ENCODE results near the gene C2orf68.
"Not testable (repeated sequence)": the region's sequence is repeated elsewhere in the genome, so short reads cannot be mapped to it uniquely, and the experiment has no call there.

C2orf68 gene

DNA sequence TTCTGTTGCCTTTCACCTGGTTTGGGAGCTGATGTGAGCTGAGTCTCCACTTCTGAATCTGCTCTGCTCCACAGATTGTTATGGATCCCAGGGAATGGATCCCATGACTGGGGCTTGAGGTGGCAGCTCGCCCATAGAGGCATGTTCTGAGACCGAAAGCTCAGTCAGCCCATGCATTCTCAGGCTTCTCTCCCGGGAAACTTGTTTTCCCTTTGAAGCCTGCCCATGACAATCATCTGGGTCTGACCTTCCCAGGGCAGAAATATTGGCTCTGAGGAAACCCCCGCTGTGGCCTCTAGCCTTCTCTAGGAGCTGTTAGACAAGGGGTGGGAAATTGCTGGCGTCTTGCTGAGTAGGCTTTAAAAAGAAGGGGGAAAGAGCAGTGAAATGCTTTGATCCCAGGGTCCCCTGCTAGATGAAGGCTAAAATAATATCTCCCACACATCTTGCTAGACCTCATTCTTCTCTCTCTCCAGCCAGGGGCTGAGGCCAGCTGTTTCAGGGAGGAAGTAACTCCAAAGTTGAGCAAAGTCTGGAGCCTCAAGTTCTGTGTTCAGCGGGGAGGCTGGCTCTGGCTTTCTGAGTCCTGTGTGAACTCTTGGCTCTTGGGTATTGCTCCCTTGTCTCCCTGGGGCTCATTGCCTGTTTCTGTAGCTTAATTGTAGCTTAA is 32.5 kb downstream of the C2orf68 start:
- DNase-seq: no peak

GRCh38 chr2:85578243-85579180 is 33.4 kb downstream of the C2orf68 start:
- DNase-seq: peak in 1 of 2 experiments; percentile 10

DNA sequence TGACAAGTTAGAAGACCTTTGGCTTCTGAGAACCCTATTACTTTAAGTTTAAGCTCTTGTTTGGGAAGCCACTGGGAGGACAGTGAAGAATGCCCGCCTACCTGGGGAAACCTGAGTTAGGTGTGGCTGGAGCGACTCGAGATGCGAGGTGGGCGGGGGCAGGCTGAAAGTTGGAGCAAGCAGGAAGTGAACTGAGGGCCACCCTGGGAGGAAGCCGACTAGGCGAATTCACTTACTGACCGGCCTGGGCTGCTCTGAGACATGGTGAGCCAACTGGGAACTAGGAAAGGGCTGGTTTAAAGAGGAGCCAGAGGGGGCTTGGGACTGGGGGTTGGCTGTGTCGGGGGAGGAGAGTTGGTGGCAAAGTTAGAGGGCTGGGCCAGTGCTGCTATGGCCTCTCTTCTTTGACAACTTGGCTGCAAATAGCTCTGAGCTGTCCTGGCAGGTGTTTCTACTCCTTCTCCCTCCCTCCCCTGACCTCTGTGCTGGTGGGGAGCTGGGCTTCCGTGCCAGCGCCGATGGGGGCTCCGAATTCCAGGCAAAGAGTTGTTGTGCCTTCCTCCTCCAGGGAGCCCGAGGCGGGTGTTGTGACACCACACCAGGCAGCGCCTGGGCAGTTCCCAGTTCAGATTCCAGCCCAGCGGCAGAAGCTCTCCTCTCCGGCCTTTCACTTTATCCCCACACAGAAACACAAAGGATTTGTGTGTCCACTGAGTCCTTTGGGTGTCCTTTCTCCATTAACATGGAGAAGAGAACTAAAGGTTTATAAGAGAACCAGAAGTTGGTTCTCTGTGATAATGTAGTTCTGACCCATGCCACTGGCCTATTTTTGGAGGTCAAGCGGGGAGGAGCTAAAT is 34.3 kb downstream of the C2orf68 start, which contains the start of gene VAMP8:
Gene VAMP8, plus strand, starts transcription at position 201 of the 857 bp plus-strand sequence. Its CDS starts 61 bp downstream, at position 262.
- DNase-seq: peak; percentile 60

DNA sequence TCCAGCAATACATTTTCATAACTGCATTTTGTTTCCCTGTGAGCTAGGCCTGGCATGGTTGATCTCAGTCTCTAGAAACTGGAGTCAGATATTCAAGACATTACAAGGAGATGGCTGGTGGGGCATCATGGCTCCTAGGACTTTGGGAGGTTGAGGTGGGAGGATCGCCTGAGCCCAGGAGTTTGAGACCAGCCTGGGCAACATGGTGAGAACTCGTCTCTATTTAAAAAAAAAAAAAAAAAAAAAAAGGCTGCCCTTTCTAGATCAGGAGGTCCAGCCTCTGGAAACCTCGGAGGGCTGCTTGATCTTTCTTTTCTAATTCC is 34.8 kb downstream of the C2orf68 start:
- no peak for DNase-seq

DNA sequence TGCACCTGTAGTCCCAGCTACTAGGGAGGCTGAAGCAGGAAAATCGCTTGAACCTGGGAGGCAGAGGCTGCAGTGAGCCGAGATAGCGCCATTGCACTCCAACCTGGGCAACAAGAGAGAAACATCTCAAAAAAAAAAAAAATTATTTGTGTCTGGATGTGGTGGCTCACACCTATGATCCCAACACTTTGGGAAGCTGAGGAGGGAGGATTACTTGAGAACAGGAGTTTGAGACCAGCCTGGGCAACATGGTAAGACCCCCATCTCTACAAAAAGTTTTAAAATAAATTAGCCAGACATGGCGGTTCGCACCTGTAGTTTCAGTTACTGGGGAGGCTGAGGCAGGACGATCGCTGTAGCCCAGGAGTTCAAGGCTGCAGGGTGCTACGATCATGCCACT is 36.1 kb downstream of the C2orf68 start:
- no peak for DNase-seq

- no peak for DNase-seq
Observed at GRCh38 chr2:85566265-85566664, 45.6 kb downstream of the C2orf68 start.

- DNase-seq: no peak
Observed at GRCh38 chr2:85564144-85564563, 47.7 kb downstream of the C2orf68 start.

GRCh38 chr2:85561280-85562212 is 50.3 kb downstream of the C2orf68 start, which contains the start of gene GGCX:
Gene GGCX (minus strand): TSS chr2:85561493. CDS start chr2:85561428, 65 bp downstream.
- DNase-seq: peak; percentile 92 to 95

DNA sequence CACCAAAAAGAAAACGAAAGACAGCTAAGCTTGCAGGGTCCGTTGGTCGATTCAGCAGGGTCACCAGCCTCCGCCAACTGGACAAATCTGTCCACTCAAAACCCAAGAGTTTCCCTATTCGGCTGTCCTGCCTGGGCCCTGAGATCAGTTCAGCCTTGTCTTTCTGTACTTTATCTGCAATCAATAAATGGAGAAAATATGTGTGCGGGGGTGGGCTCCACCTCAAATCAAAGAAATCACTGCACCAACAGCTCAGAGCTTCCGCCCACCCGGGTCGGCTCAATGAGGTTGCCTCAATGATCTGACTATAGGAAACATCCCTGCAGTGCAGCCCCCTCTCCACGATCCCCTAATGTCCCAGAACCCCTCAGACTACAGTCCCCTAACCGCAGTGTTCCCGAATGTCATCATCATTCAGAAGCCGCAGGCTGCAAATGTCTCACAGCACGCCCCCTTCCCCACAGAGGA is 51.0 kb downstream of the C2orf68 start:
- peak in 1 of 2 experiments; percentile 51 for DNase-seq

- not testable (repeated sequence) for DNase-seq
Observed at GRCh38 chr2:85560403-85560726, 51.5 kb downstream of the C2orf68 start.

- no peak for DNase-seq
Observed at GRCh38 chr2:85558160-85558559, 53.7 kb downstream of the C2orf68 start.

DNA sequence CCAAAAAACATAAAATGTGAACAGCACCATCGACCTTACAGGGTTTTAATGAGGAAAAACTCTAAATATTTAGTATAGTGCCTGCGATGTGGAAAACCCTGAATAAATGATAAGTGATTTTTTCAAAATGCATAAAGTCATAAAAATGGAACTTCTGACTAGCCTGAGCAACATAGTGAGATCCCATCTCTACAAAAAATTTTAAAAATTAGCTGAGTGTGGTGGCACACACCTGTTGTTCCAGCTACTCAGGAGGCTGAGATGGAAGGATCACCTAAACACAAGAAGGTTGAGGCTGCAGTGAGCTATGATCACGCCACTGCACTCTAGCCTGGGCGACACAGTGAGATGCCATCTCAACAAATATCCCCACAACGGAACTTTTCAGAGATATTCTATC is 54.7 kb downstream of the C2orf68 start:
- no peak for DNase-seq

Data from stimulated activated CD4-positive, alpha-beta T cell treated with anti-CD3 and anti-CD28 coated beads, Interleukin-4, amount 100 ng/mL, for 4 hours (primary cell).